Hepatocyte (in vitro differentiated cells): ENCODE data around the gene GCH1.

Source experiments
- CTCF ChIP-seq: fragments of 200-600 bp; sonication (generic); IDR thresholded peaks from 2 replicates; pipeline ENCODE4 v1.5.1; 2016; ENCODE audit warnings: antibody characterized with exemption, mild to moderate bottlenecking; ENCODE audit not compliant: poor library complexity
- EZH2 ChIP-seq: fragments of 200-600 bp; sonication (generic); IDR thresholded peaks from 2 replicates; pipeline ENCODE4 v1.6.1; 2016; ENCODE audit warnings: antibody characterized with exemption, mild to moderate bottlenecking, borderline replicate concordance

DNA sequence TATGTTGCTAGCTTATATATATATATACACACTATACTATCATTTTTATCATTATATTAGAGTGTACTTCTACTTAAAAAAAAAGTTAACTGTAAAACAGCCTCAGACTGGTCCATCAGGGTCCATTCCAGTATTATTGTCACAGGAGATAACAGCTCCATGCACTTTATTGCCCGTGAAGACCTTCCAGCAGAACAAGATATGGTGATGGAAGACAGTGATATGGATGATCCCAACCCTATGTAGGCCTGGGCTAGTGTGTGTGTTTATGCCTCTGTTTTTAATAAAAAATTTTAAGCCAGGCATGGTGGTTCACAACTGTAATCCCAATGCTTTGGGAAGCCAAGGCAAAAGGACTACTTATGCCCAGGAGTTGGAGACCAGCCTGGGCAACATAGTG lies 86.2 kb downstream of the GCH1 start:
- TF ChIP-seq CTCF, result no peak
- TF ChIP-seq EZH2, result no peak
